GM23248 (cell line): Measurements from ENCODE around the gene SINHCAF.

ENCODE experiments used
- EZH2 ChIP-seq: fragments of 200-600 bp; sonication (generic); IDR thresholded peaks from 2 replicates; pipeline ENCODE4 v1.6.1; 2018; ENCODE audit warnings: antibody characterized with exemption, mild to moderate bottlenecking; ENCODE audit not compliant: insufficient read depth, poor library complexity, severe bottlenecking
- EZH2phosphoT487 ChIP-seq: fragments of 200-600 bp; sonication (generic); IDR thresholded peaks from 2 replicates; pipeline ENCODE4 v1.6.1; 2018; ENCODE audit warnings: antibody characterized with exemption, moderate library complexity, mild to moderate bottlenecking, low read depth; ENCODE audit not compliant: insufficient read depth

DNA sequence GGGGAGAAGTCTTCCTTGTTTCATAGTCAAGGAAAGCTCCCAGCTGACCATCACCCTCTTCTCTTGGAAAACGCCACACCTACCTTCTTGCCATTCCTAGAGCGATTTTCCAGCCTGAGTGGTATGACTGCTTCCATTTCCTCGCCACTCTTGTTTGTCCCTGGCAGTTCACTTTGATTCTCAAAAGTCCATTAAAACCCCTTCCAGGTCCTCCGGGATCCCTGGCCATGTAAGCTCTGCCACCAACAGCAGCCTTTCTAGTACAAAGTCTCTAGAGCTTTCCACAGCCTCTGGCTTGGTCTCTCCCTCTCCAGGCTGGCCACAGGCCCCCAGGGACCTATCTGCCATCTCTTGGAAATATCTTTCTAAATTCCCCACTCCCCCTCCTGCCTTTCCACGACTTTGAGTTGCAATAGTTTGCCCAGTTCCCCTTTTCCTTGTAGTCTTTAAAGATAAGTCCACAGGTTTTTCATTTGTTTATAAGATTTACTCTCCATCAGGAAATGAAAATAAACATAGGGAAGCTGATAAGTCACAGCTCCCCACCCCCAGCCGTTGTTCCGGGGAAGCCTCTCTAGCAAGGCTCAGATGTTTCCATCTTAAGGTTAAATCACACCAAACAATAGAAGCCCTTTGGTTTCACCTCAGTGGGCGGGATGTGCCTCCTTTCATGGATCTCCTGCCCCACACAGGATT, 42.9 kb upstream of the SINHCAF start:
- no peak for TF ChIP-seq EZH2phosphoT487
- TF ChIP-seq EZH2 = no peak
